Nephron progenitor cell (in vitro differentiated cells): Measurements from ENCODE around the gene STXBP6.

Source experiments
- DNase-seq: peaks from one replicate; pipeline ENCODE4 v3.0.0; 2021
- H3K27ac Mint-ChIP-seq: 2 replicates; pipeline ENCODE4 v1.8.0; 2021; ENCODE audit warnings: mild to moderate bottlenecking, moderate library complexity, mixed read lengths
- H3K27me3 Mint-ChIP-seq: 2 replicates; pipeline ENCODE4 v1.8.0; 2021; ENCODE audit warnings: mild to moderate bottlenecking, low read depth, mixed read lengths; ENCODE audit not compliant: poor library complexity
- H3K36me3 Mint-ChIP-seq: 2 replicates; pipeline ENCODE4 v1.8.0; 2021; ENCODE audit warnings: low read depth, mixed read lengths
- H3K4me1 Mint-ChIP-seq: 2 replicates; pipeline ENCODE4 v1.8.0; 2021; ENCODE audit warnings: mixed read lengths
- H3K4me3 Mint-ChIP-seq: 2 replicates; pipeline ENCODE4 v1.8.0; 2021; ENCODE audit warnings: mild to moderate bottlenecking, moderate library complexity, mixed read lengths
- H3K9me3 Mint-ChIP-seq: 2 replicates; pipeline ENCODE4 v1.8.0; 2021; ENCODE audit warnings: mild to moderate bottlenecking, moderate library complexity, mixed read lengths
- CTCF ChIP-seq: fragments of 200-600 bp; sonication (generic); IDR thresholded peaks from 2 replicates; pipeline ENCODE4 v1.5.0; 2021; ENCODE audit warnings: antibody characterized with exemption

The STXBP6 gene

GRCh38 chr14:24846261-24846660, 203.7 kb downstream of the STXBP6 start:
- Mint-ChIP-seq H3K27me3 (no peaks in the 10 kb centered on the region), H3K4me3 (no peak overlapping the region), H3K9me3 (no peaks in the 10 kb centered on the region), H3K36me3 (peaks cover 7% of the 10 kb centered on the region), H3K27ac (no peak overlapping the region), H3K4me1 (peaks cover 51% of the 10 kb centered on the region)
- no peak for DNase-seq
- no peak for TF ChIP-seq CTCF

- no peak for DNase-seq
- H3K4me3 Mint-ChIP-seq: no peak overlapping the region
- H3K4me1 Mint-ChIP-seq: peaks cover 50% of the 10 kb centered on the region
- peak overlapping the region; percentile 34 for H3K27ac Mint-ChIP-seq
- peaks cover 7% of the 10 kb centered on the region for H3K36me3 Mint-ChIP-seq
- H3K9me3 Mint-ChIP-seq: no peaks in the 10 kb centered on the region
- TF ChIP-seq CTCF: no peak
- H3K27me3 Mint-ChIP-seq: no peaks in the 10 kb centered on the region
Measured at GRCh38 chr14:24845851-24846250, 204.1 kb downstream of the STXBP6 start.

DNA sequence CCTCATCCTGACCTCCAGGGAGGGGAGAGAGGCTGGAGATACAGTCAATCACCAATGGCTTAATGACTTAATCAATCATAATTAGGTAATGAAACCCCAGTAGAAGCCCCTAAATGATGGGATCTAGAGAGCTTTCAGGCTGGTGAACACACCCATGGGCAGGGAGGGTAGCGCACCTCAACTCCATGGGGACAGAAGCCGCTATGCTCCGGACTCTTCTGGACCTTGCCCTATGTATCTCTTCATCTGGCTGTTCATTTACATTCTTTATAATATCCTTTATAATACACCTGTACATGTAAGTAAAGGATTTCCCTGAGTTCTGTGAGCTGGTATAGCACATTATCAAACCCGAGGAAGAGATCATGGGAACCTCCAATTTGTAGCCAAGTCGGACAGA, 205.9 kb downstream of the STXBP6 start:
- H3K27me3 Mint-ChIP-seq: no peaks in the 10 kb centered on the region

DNA sequence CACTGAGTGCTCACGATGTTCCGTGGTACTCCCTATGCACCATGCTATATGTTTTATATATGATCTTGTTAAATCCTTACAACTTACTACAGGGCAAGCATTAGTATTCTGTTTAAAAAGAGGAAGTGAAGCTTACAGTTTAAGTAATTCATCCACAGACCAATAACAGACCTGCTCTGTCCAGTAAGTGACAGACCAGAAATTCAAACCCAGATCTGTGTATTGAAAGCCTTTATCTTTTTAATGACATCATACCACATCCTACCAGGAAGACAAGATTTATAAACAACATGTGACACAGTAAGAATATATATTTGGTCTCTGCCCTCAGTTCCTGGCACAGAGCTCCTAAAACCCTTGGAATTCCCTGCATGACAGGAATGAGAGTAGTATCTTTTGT, 206.5 kb downstream of the STXBP6 start:
- Mint-ChIP-seq H3K27me3 (no peaks in the 10 kb centered on the region), H3K27ac (no peak overlapping the region), H3K4me3 (no peak overlapping the region), H3K36me3 (peaks cover 7% of the 10 kb centered on the region), H3K9me3 (no peaks in the 10 kb centered on the region), H3K4me1 (peaks cover 54% of the 10 kb centered on the region)
- TF ChIP-seq CTCF: no peak
- DNase-seq: no peak

More for the DNA sequence above, 205.9 kb downstream of the STXBP6 start:
- no peak for TF ChIP-seq CTCF
- DNase-seq: no peak
- Mint-ChIP-seq H3K36me3 (peaks cover 7% of the 10 kb centered on the region), H3K4me1 (peaks cover 56% of the 10 kb centered on the region), H3K9me3 (no peaks in the 10 kb centered on the region), H3K4me3 (no peak overlapping the region), H3K27ac (no peak overlapping the region)

- no peaks in the 10 kb centered on the region for H3K27me3 Mint-ChIP-seq
- peaks cover 37% of the 10 kb centered on the region for H3K4me1 Mint-ChIP-seq
- no peak overlapping the region for H3K4me3 Mint-ChIP-seq
- H3K9me3 Mint-ChIP-seq: no peaks in the 10 kb centered on the region
- no peak overlapping the region for H3K27ac Mint-ChIP-seq
- TF ChIP-seq CTCF: no peak
- no peak for DNase-seq
- H3K36me3 Mint-ChIP-seq: peaks cover 7% of the 10 kb centered on the region
Measured at GRCh38 chr14:24840204-24840893, 209.6 kb downstream of the STXBP6 start.

- no peaks in the 10 kb centered on the region for H3K9me3 Mint-ChIP-seq
- peaks cover 37% of the 10 kb centered on the region for H3K4me1 Mint-ChIP-seq
- no peak overlapping the region for H3K4me3 Mint-ChIP-seq
- peaks cover 7% of the 10 kb centered on the region for H3K36me3 Mint-ChIP-seq
- DNase-seq: no peak
- no peak overlapping the region for H3K27ac Mint-ChIP-seq
- H3K27me3 Mint-ChIP-seq: no peaks in the 10 kb centered on the region
- TF ChIP-seq CTCF: no peak
Measured at GRCh38 chr14:24839617-24840203, 210.2 kb downstream of the STXBP6 start.
